Measurements from ENCODE around the gene RAI1.

DNA sequence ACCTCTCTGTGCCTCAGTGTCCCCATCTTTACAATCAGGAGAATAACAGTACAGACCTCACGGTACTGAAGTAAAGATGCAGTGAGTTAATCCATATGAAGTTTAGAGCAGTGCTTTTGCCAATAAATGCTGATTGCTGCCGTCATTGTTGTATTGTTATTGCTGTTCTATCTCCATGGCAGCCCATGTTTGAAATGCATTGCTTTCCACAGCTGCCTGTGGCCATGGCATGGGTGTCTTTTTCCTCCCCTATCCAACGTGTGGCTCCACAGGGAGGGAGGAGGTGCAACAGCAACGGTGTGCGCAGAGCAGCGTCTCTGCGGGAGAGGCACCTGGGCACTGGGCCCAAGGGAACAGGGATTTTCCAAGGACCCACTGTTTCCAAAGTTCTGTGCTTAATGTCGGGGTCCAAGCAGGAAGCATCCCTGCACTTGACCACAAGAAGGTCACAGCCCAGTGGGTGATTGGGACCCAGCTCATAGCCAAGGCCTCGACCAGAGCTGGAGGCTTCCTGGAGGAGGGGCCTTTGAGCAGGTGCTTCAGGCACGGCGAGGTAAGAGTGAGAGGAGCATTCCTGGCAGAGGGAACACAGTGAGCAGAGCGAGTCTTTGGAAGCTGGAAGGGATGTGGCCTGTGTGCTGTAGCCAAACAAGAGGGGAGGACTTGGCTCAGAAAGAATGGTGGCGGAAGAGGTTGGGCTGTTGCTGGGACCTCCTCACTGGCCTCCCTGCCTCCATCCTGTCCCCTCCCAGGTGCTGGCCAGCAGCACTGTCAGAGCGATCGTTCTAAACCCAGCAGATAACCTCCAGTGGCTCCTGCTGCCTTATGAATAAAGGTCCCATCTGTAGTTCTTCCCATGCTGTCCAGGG, 3.9 kb downstream of the RAI1 start:
- TF ChIP-seq, protein P1, sequence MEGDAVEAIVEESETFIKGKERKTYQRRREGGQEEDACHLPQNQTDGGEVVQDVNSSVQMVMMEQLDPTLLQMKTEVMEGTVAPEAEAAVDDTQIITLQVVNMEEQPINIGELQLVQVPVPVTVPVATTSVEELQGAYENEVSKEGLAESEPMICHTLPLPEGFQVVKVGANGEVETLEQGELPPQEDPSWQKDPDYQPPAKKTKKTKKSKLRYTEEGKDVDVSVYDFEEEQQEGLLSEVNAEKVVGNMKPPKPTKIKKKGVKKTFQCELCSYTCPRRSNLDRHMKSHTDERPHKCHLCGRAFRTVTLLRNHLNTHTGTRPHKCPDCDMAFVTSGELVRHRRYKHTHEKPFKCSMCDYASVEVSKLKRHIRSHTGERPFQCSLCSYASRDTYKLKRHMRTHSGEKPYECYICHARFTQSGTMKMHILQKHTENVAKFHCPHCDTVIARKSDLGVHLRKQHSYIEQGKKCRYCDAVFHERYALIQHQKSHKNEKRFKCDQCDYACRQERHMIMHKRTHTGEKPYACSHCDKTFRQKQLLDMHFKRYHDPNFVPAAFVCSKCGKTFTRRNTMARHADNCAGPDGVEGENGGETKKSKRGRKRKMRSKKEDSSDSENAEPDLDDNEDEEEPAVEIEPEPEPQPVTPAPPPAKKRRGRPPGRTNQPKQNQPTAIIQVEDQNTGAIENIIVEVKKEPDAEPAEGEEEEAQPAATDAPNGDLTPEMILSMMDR (conservative IDR thresholded peaks at IDR 0.05; ENCODE audit: low read depth, low read length): no peak
- no peak for TF ChIP-seq EZH2 (IDR thresholded peaks at IDR 0.05; ENCODE audit: borderline replicate concordance, low read depth, low read length, poor library complexity, severe bottlenecking)
